HCT116 (cell line): ENCODE results near the gene GP2. TPM values are rescaled to one million over a fixed set of nuclear protein-coding genes. Genes with fewer than 3 reads are reported as not detected.
"Not testable (repeated sequence)": the region's sequence is repeated elsewhere in the genome, so short reads cannot be mapped to it uniquely, and the experiment has no call there.

ENCODE experiments used
- ATAC-seq: fragments of 200-7000 bp; cut with Tn5 transposase; 2 replicates; pipeline ENCODE4 v1.9.1; 2020; ENCODE audit warnings: mild to moderate bottlenecking, moderate library complexity
- BruUV-seq: library from RNA; stranded (reverse); fragments of 400-500 nt; replicated peaks from 2 replicates; lab custom pipeline; 2021; lab: Mats Ljungman, UMichigan
- CTCF ChIA-PET: fragments of 300-600 bp; sonication (Branson Sonifier 250); formaldehyde crosslinking; loops from one replicate; lab custom pipeline; 2021; ENCODE audit warnings: antibody characterized with exemption; lab: Charles Lee
- POLR2A ChIA-PET: fragments of 300-600, 350-600 bp; sonication (Branson Sonifier 250); formaldehyde crosslinking; loops from one replicate; lab custom pipeline; 2021; ENCODE audit warnings: antibody characterized with exemption; lab: Charles Lee
- RAD21 ChIA-PET, 2 experiments: fragments of 300-600 bp; sonication (Branson Sonifier 250); formaldehyde crosslinking; loops; one replicate each; lab custom pipeline; 2023; ENCODE audit warnings: low total read pairs in 2 of 2; ENCODE audit not compliant: uncharacterized antibody in 2 of 2, unreplicated experiment in 2 of 2, low non-redundant PET in 1 of 2; lab: Charles Lee
- DNase-seq: peaks from one replicate; pipeline ENCODE4 v3.0.0-alpha.2; 2010; ENCODE audit warnings: low read depth, low spot score
- H2AFZ ChIP-seq: fragments of 200-600 bp; shearing (Covaris generic), sonication (generic); 2 replicates; pipeline ENCODE4 v1.6.1; 2017; ENCODE audit warnings: low read depth, mixed run types, mixed read lengths, antibody characterized with exemption, low read length; ENCODE audit not compliant: poor library complexity, severe bottlenecking
- H3K27ac ChIP-seq: 2 replicates; pipeline ENCODE4 v1.5.1; 2012; ENCODE audit warnings: low read depth, low read length
- H3K27me3 ChIP-seq: fragments of 200-600 bp; sonication (generic); 2 replicates; pipeline ENCODE4 v1.6.1; 2016; ENCODE audit warnings: mixed run types, low read length, mixed read lengths; ENCODE audit not compliant: insufficient read depth
- H3K36me3 ChIP-seq, 2 experiments: fragments of 200-500 bp in 1 of 2; fragments of 200-600 bp in 1 of 2; sonication (Bioruptor generic) in 1 of 2; sonication (generic) in 1 of 2; 2 replicates each; pipeline versions ENCODE4 v1.5.1 to v1.6.1; 2014 to 2016; ENCODE audit warnings: low read length in 2 of 2, inconsistent platforms in 1 of 2, mixed read lengths in 1 of 2, mixed run types in 1 of 2; ENCODE audit not compliant: insufficient read depth in 2 of 2, control insufficient read depth in 1 of 2
- H3K4me1 ChIP-seq, 2 experiments: fragments of 200-600 bp in 1 of 2; sonication (generic) in 1 of 2; 2 replicates each; pipeline versions ENCODE4 v1.5.1 to v1.6.1; 2012 to 2017; ENCODE audit warnings: low read length in 2 of 2, inconsistent platforms in 1 of 2, mild to moderate bottlenecking in 1 of 2, mixed read lengths in 1 of 2, mixed run types in 1 of 2, moderate library complexity in 1 of 2; ENCODE audit not compliant: insufficient read depth in 2 of 2, control insufficient read depth in 1 of 2
- H3K4me2 ChIP-seq: fragments of 200-600 bp; sonication (generic); 2 replicates; pipeline ENCODE4 v1.6.1; 2017; ENCODE audit warnings: mixed run types, low read length, mixed read lengths
- H3K4me3 ChIP-seq, 2 experiments: fragments of 200-600 bp in 1 of 2; sonication (generic) in 1 of 2; replicated peaks in 1 of 2; 2 replicates each; pipeline ENCODE4 v1.5.1; 2011 to 2016; ENCODE audit warnings: low read length in 2 of 2, control low read depth in 1 of 2, low read depth in 1 of 2, mild to moderate bottlenecking in 1 of 2, mixed read lengths in 1 of 2, mixed run types in 1 of 2
- H3K79me2 ChIP-seq: fragments of 200-600 bp; sonication (generic); 2 replicates; pipeline ENCODE4 v1.6.1; 2017; ENCODE audit warnings: mild to moderate bottlenecking, mixed run types, low read length, moderate library complexity, mixed read lengths; ENCODE audit not compliant: insufficient read depth
- H3K9ac ChIP-seq: fragments of 200-600 bp; sonication (generic); 2 replicates; pipeline ENCODE4 v1.6.1; 2016; ENCODE audit warnings: low read length, mixed read lengths
- H3K9me2 ChIP-seq: fragments of 200-600 bp; sonication (generic), shearing (Covaris generic); 2 replicates; pipeline ENCODE4 v1.6.1; 2017; ENCODE audit warnings: mixed run types, mild to moderate bottlenecking, moderate library complexity; ENCODE audit not compliant: insufficient read depth
- H3K9me3 ChIP-seq, 2 experiments: fragments of 200-500 bp in 1 of 2; fragments of 200-600 bp in 1 of 2; sonication (Bioruptor generic) in 1 of 2; sonication (generic) in 1 of 2; 2 replicates each; pipeline ENCODE4 v1.6.1; 2014 to 2017; ENCODE audit warnings: low read length in 2 of 2, mixed read lengths in 2 of 2, inconsistent platforms in 1 of 2, low read depth in 1 of 2, mild to moderate bottlenecking in 1 of 2, mixed run types in 1 of 2, moderate library complexity in 1 of 2; ENCODE audit not compliant: control insufficient read depth in 1 of 2, insufficient read depth in 1 of 2
- H4K20me1 ChIP-seq: fragments of 200-600 bp; sonication (generic), shearing (Covaris generic); 2 replicates; pipeline ENCODE4 v1.6.1; 2017; ENCODE audit warnings: mixed run types, mild to moderate bottlenecking, moderate library complexity; ENCODE audit not compliant: insufficient read depth
- CBX3 ChIP-seq: IDR thresholded peaks from 2 replicates; pipeline ENCODE4 v1.6.1; 2012; ENCODE audit warnings: low read depth
- CEBPB ChIP-seq: IDR thresholded peaks from 2 replicates; pipeline ENCODE4 v1.6.1; 2012; ENCODE audit warnings: low read depth
- EGR1 ChIP-seq: IDR thresholded peaks from 2 replicates; pipeline ENCODE4 v1.6.1; 2012; ENCODE audit warnings: low read depth
- ELF1 ChIP-seq: IDR thresholded peaks from 2 replicates; pipeline ENCODE4 v1.6.1; 2012; ENCODE audit warnings: low read depth, borderline replicate concordance
- EZH2 ChIP-seq: fragments of 200-600 bp; sonication (generic); IDR thresholded peaks from 2 replicates; pipeline ENCODE4 v1.6.1; 2017; ENCODE audit warnings: antibody characterized with exemption, mixed run types
- FOSL1 ChIP-seq: IDR thresholded peaks from 2 replicates; pipeline ENCODE4 v1.6.1; 2012; ENCODE audit warnings: low read depth
- JUND ChIP-seq: IDR thresholded peaks from 2 replicates; pipeline ENCODE4 v1.6.1; 2012
- POLR2A ChIP-seq: IDR thresholded peaks from 2 replicates; pipeline ENCODE4 v1.7.0; 2011; ENCODE audit warnings: borderline replicate concordance; ENCODE audit not compliant: insufficient read depth, insufficient read length; ENCODE audit errors: extremely low read depth
- POLR2AphosphoS5 ChIP-seq: IDR thresholded peaks from 2 replicates; pipeline ENCODE4 v1.6.1; 2011; ENCODE audit warnings: mild to moderate bottlenecking, low read depth, low read length, moderate library complexity
- SP1 ChIP-seq: IDR thresholded peaks from 2 replicates; pipeline ENCODE4 v1.6.1; 2012; ENCODE audit warnings: low read depth
- SRF ChIP-seq: IDR thresholded peaks from 2 replicates; pipeline ENCODE4 v1.6.1; 2012; ENCODE audit warnings: low read depth
- TCF7L2 ChIP-seq: IDR thresholded peaks from 2 replicates; pipeline ENCODE4 v1.7.0; 2011; ENCODE audit warnings: borderline replicate concordance, inconsistent platforms; ENCODE audit not compliant: insufficient read depth, insufficient read length; ENCODE audit errors: extremely low read depth
- YY1 ChIP-seq: IDR thresholded peaks from 2 replicates; pipeline ENCODE4 v1.6.1; 2011; ENCODE audit warnings: low read length, low read depth, moderate library complexity, mild to moderate bottlenecking; ENCODE audit not compliant: insufficient replicate concordance; ENCODE audit errors: extremely low read depth
- ZNF274 ChIP-seq: fragments of 200-500 bp; sonication (Bioruptor generic); IDR thresholded peaks from 2 replicates; pipeline ENCODE4 v1.6.1; 2014; ENCODE audit warnings: mild to moderate bottlenecking, low read depth, low read length, inconsistent platforms
- intact Hi-C: fragments of 100-400 bp; cut with micrococcal nuclease; formaldehyde crosslinking; loops from 2 replicates; pipeline ENCODE4 v1.10.0; 2022
- total RNA-seq: library from RNA; stranded (reverse); gene quantifications from one replicate; pipeline ENCODE4 v1.2.1, GENCODE V29; 2021; ENCODE audit not compliant: unreplicated experiment
- TF ChIP-seq, protein P1 (sequence below): IDR thresholded peaks from 2 replicates; pipeline ENCODE4 v1.6.1; 2012
- TF ChIP-seq, protein P2 (sequence below): IDR thresholded peaks from 2 replicates; pipeline ENCODE4 v1.6.1; 2012; ENCODE audit warnings: low read depth
- TF ChIP-seq, protein P3 (sequence below): IDR thresholded peaks from 2 replicates; pipeline ENCODE4 v1.6.1; 2012

The GP2 gene
- total RNA-seq, 1 experiment from 2014 or later: 8.7 TPM

DNA sequence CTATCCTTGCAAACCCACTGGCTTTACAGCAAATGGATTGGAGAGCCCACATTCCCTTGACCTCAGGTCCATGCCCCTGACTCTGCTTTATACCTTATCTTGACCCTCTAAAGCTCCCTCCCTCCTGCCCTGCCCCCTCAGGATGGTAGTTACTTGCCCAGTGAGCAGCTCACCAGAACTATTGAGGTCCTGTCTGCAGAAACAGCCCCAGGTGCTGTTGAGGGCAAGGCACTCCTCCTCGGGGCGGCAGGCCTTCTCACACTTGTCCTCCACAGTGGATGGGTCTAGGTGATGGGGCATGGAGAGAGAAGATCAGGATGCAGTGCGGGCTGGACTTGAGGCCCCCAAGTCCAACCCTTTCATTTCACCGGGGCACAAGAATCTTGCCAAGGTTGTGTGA is 4.6 kb downstream of the GP2 start (continued):
- TF ChIP-seq TCF7L2: no peak
- TF ChIP-seq ELF1: no peak
- no peak for TF ChIP-seq ZNF274
- TF ChIP-seq, protein P1, sequence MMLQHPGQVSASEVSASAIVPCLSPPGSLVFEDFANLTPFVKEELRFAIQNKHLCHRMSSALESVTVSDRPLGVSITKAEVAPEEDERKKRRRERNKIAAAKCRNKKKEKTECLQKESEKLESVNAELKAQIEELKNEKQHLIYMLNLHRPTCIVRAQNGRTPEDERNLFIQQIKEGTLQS: no peak
- TF ChIP-seq POLR2AphosphoS5: no peak
- no peak for TF ChIP-seq EGR1

DNA sequence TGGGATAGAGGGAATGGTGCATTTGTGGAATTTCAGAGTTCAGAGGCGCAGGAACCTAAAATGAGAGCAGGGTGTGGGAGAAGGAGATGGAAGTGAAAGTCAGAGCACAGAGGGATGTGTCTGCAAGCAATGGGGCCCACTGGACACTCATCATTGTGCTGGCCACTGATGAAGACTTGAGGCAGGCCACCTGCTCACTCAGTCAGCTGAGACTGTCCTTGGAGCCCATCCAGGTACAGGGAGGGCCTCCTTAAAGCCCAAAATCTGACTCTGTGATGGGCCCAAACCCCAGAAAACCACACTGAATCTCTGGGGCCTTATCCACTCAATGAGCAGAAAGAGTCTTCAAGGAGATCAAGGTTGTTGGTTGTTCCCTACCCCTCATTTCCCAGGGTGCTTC is 5.6 kb downstream of the GP2 start:
- Histone ChIP-seq H3K9me3 (no peaks in the 10 kb centered on the region), H3K36me3 (no peaks in the 10 kb centered on the region), H3K4me1 (no peaks in the 10 kb centered on the region), H2AFZ (no peak overlapping the region), H3K27me3 (peaks cover 33% of the 10 kb centered on the region), H3K79me2 (no peaks in the 10 kb centered on the region), H3K4me3 (no peak overlapping the region), H3K9me2 (no peaks in the 10 kb centered on the region), H3K27ac (no peak overlapping the region), H3K4me2 (no peak overlapping the region), H4K20me1 (no peaks in the 10 kb centered on the region), H3K9ac (no peak overlapping the region)
- intact Hi-C loops: no loop called here
- no TSS peak for BruUV-seq
- POLR2A ChIA-PET: no interaction called here
- ATAC-seq (no peak), DNase-seq (no peak)
- RAD21 ChIA-PET: no interaction called here
- CTCF ChIA-PET: no interaction called here
- TF ChIP-seq YY1: no peak
- no peak for TF ChIP-seq SP1
- no peak for TF ChIP-seq SRF
- no peak for TF ChIP-seq TCF7L2
- no peak for TF ChIP-seq CBX3
- no peak for TF ChIP-seq POLR2A
- TF ChIP-seq, protein P2, sequence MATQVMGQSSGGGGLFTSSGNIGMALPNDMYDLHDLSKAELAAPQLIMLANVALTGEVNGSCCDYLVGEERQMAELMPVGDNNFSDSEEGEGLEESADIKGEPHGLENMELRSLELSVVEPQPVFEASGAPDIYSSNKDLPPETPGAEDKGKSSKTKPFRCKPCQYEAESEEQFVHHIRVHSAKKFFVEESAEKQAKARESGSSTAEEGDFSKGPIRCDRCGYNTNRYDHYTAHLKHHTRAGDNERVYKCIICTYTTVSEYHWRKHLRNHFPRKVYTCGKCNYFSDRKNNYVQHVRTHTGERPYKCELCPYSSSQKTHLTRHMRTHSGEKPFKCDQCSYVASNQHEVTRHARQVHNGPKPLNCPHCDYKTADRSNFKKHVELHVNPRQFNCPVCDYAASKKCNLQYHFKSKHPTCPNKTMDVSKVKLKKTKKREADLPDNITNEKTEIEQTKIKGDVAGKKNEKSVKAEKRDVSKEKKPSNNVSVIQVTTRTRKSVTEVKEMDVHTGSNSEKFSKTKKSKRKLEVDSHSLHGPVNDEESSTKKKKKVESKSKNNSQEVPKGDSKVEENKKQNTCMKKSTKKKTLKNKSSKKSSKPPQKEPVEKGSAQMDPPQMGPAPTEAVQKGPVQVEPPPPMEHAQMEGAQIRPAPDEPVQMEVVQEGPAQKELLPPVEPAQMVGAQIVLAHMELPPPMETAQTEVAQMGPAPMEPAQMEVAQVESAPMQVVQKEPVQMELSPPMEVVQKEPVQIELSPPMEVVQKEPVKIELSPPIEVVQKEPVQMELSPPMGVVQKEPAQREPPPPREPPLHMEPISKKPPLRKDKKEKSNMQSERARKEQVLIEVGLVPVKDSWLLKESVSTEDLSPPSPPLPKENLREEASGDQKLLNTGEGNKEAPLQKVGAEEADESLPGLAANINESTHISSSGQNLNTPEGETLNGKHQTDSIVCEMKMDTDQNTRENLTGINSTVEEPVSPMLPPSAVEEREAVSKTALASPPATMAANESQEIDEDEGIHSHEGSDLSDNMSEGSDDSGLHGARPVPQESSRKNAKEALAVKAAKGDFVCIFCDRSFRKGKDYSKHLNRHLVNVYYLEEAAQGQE: no peak
- TF ChIP-seq FOSL1: no peak
- TF ChIP-seq, protein P3, sequence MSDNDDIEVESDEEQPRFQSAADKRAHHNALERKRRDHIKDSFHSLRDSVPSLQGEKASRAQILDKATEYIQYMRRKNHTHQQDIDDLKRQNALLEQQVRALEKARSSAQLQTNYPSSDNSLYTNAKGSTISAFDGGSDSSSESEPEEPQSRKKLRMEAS: no peak
- no peak for TF ChIP-seq ELF1
- no peak for TF ChIP-seq POLR2AphosphoS5
- TF ChIP-seq EZH2: no peak
- TF ChIP-seq ZNF274: no peak
- TF ChIP-seq JUND: no peak
- no peak for TF ChIP-seq CEBPB

DNA sequence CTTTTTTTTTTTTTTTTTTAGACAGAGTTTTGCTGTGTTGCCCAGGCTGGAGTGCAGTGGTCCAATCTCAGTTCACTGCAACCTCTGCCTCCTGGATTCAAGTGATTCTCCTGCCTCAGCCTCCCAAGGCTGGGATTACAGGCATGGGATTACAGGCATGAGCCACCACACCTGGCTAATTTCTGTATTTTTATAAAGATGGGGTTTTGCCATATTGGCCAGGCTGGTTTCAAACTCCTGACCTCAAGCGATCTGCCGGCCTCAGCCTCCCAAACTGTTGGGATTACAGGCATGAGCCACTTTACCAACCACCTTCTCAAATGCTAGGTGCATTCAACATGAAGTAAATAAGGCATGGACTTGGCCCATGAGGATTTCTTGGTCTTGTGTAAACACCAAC is 6.3 kb downstream of the GP2 start:
- H3K27ac ChIP-seq, POLR2A ChIA-PET, H3K4me1 ChIP-seq, H4K20me1 ChIP-seq, RAD21 ChIA-PET, H3K9me3 ChIP-seq, H3K4me2 ChIP-seq, H3K9ac ChIP-seq, H2AFZ ChIP-seq, BruUV-seq, DNase-seq, CTCF ChIA-PET, intact Hi-C loops, H3K4me3 ChIP-seq, H3K9me2 ChIP-seq, H3K36me3 ChIP-seq, ATAC-seq, H3K79me2 ChIP-seq: not testable (repeated sequence)
- H3K27me3 ChIP-seq: peaks cover 34% of the 10 kb centered on the region
